Stimulated activated CD4-positive, alpha-beta T cell treated with anti-CD3 and anti-CD28 coated beads, Interleukin-4, amount 100 ng/mL, for 48 hours (primary cell): ENCODE results near the gene HSPE1.
"Not testable (repeated sequence)": the region's sequence is repeated elsewhere in the genome, so short reads cannot be mapped to it uniquely, and the experiment has no call there.

ENCODE experiments used
- DNase-seq, 2 donors: peaks; one replicate each; pipeline ENCODE4 v3.0.0-alpha.2; 2020; ENCODE audit warnings: low read depth in 2 of 2

Gene HSPE1

GRCh38 chr2:197498235-197498936 lies 1.8 kb upstream of the HSPE1 start:
- DNase-seq = no peak

- peak; percentile 35 to 47 for DNase-seq
Observed at GRCh38 chr2:197498937-197499593, 1.1 kb upstream of the HSPE1 start.

DNA sequence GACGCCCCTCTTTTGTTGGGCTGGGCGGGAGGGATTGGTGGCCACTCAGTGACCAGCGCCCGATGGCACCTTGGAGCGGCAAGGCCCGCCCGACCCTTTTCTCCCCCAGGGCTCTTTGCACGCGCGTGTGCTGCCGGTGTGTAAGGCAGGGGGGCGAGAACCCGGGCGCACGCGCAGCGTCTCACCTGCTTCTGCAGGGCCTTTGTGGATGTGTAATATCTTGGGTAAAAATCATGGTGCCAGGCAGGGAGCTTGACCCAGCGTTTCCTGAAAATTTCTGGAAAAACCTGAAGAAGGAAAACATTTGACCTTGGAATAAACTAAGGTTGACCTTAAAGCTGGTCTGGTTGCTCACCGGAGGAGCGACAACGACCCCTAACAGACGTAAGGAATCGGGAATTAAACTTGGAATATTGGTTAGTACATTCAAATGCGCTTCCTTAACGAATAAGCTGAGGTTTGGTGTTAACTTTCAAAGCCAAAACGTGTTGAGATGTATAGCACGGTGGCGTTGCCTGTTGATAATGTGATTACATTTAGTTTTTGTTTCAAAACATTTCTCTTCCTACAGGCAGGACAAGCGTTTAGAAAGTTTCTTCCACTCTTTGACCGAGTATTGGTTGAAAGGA lies 438 bp downstream of the HSPE1 start:
- DNase-seq = no peak

DNA sequence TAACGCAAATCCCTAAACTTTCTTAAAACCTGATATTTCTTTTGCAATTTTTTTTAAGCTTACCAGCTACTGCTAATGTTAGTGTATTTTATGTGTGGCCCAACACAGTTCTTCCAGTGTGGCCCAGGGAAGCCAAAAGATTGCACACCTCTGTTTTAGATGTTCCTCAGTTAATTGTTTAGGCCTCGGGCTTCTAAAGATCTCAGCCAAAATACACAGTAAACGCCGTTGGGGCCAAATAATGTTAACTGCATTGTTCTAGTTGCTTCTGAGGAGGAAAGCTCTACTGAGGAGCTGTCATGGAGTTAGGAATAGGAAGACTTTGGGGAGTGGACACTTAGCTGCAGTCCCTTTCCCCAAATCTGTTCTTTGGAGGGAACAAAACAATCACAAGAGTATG lies 2.0 kb downstream of the HSPE1 start:
- DNase-seq = no peak

DNA sequence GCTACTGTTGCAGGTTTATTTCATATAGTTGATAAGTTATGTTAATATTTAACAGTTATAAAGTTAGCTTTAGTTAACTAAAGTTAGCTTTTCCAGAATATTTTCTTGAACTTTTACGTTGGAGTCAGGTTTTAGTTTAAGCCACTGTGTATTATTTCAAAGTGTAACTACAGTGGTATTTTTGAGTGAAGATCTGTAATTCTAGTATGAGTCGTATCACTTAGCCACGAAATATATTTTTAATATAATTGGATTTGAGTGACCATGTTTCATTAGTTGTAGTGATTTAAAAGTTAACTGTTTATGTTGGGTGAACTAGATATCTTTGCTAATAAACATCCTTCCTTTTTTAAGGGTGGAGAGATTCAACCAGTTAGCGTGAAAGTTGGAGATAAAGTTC lies 2.5 kb downstream of the HSPE1 start:
- no peak for DNase-seq

DNA sequence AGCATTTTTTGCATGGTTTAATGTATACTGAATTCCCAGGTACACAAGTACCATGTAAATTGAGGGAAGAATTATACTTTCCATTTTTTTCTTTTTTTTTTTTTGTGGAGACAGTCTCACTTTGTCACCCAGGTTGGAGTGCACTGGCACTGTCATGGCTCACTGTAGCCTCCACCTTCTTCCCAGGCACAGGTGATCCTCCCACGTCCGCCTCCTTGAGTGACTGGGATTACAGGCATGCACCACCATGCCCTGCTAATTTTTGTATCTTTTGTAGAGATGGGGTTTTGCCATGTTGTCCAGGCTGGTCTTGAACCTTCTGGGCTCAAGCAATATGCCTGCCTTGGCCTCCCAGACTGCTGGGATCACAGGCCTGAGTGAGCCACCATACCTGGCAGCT lies 3.8 kb downstream of the HSPE1 start:
- DNase-seq = no peak

DNA sequence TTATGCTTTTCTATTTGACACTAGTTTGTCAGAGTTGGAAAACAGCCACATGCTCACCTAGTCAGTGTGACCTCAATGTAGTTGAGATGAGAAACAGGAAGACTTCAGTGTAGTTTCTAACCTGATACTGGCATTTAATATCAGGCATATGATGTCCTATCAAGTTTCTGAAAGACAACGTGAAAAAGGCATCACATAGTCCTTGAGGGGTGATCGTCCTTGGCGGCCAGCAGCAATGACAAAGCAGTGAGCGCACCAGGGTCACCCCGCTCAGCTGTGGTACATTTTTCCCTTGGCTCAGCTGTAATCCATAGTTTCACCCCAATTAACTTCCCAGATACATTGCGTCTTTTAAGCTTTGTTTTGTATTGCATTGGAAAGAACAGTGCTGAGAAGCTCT lies 4.3 kb downstream of the HSPE1 start:
- no peak for DNase-seq

DNA sequence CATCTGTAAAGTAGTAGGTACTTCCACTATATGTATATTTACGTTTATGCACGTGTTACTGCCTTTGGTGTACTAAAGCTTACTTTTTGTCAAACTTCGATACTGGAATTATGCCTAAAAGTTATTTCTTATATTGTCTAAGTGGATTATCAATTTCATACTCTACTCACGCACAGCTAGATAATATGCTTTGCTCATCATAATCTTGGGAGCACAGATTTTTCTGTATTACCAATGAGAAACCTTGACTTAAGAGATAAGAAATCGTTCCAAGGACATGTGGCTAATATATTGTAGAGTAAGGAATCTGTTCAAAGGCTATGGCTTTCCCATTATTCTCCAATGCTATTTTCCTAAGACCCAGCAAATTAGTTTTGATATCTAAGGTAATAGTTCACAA lies 6.5 kb downstream of the HSPE1 start:
- no peak for DNase-seq

DNA sequence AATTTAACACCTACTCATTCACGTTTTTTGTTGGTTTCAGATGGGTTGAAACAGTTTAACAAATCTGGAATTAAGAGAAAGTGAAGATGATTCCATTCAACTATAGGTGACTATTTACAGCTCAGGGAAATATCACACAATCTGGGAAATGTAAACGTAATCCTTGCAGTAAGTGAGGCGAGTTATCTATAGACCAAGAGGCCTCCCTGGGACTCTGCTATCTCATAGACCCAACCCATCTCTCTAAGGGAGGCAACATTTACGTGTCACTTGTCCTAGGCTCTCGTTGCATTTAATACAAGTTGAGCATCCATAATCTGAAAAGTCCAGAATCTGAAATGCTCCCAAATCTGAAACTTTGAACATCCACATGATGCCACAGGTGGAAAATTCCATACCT lies 13.7 kb downstream of the HSPE1 start:
- no peak for DNase-seq

DNA sequence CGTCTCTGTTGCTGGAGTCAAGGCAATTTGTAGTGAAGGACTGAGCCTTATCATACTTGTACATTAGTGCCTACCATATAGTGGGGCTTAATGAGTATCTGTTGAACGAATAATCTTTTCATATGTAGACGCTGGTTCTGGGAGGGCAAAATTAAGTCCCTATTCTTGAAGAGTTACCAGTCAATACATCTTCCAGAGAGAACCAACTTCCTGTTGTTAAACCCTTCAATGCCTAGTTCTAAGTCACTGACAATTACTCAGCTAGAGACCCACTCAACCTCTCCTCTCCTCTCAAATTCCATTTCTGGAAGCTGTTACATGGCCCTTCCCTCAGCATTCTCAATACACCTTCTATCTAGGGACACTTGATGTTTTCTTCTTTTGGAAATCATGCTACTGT lies 14.6 kb downstream of the HSPE1 start:
- no peak for DNase-seq

GRCh38 chr2:197515315-197515738 lies 15.1 kb downstream of the HSPE1 start:
- no peak for DNase-seq

DNA sequence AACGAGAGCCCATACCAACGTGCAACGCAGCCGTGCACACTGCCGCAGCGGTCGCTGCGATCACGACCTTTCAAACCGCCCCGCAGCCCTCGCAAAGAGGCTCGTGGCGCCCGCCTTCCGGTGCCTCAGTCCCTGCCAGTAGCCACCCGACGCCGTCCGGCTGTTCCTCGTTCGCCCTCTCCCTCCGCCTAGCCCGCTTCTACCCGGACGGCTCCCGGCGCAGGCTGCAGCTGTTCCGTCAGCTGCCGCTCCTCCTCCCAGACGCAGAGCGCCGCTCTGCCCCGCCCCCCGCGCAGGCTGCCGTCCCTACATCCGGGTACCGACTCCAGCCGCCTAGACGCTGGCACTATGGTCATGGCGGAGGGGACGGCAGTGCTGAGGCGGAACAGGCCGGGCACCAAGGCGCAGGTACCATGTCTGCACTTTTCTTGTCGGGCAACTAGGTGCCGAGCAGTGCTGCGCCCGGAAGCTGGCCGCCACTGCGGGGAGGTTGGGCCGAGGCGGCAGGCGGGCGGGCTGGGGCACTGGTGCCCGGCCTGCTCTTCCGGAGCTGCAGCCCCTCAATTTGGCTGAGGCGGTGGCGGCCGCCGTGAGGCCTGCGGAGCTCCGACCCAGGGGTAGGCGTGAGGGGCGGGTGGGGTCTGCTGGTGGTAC lies 15.7 kb downstream of the HSPE1 start, which contains the start of gene MOB4:
MOB4 (plus strand) TSS at position 328 of the 654 bp plus-strand sequence; CDS start at position 349, 21 bp downstream.
- DNase-seq = peak; percentile 91 to 93

DNA sequence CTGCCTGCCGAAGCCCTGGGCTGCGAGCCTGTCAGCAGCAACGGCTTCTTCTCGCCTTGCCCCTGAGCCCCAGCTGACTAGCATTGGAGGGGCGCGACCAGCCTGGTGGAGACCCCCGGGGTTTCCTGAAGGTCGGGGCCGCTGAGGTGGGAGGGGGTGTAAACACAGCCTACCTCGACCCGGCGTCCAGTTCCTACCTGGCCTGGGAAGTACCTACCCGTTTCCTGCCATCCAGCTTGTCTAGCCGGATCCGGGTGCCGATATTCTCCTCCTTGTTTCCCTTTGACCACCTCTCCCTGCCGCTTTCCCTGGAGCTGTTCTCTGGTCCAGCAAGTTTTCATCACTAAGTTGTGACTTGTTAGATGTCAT lies 16.2 kb downstream of the HSPE1 start:
- no peak for DNase-seq

DNA sequence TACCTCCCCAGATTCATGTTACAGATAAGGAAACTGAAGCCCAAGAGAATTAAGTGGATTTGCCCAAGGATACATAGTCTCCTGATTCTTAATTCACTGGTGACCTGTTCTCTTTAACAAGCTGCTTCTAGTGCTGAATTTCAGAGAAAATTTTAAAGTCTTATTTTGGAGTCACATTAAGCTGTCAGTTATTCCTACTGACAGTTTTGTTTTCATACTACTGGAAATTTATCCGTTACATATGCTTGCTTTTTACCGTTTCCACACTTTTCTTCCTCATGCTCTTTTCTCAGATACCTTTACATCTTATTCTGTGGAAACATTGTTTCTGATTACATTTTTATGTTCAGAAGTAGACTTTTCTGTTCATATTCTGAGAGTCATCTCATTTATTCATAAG lies 17.0 kb downstream of the HSPE1 start:
- no peak for DNase-seq

GRCh38 chr2:197538412-197538811 lies 38.2 kb downstream of the HSPE1 start:
- no peak for DNase-seq

DNA sequence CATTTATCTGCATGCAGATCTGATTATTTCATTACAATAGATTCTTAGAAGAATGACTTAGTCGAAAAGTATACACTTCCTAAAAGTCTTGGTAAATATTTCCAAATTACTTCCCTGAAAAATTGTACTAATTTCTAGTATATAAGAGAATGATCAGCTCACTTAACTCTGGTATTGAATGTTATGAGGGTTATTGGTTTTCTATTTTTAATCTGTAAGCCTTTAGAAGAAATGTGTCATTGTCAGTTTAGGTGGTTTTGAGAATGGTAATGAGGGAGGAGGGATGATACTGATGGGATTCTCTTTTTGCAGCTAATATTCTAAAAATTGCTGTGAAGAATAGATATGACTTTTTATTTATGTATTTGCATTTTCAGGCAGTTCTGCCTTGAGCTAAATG lies 39.6 kb downstream of the HSPE1 start:
- DNase-seq = no peak

GRCh38 chr2:197543206-197543605 lies 43.0 kb downstream of the HSPE1 start:
- no peak for DNase-seq

DNA sequence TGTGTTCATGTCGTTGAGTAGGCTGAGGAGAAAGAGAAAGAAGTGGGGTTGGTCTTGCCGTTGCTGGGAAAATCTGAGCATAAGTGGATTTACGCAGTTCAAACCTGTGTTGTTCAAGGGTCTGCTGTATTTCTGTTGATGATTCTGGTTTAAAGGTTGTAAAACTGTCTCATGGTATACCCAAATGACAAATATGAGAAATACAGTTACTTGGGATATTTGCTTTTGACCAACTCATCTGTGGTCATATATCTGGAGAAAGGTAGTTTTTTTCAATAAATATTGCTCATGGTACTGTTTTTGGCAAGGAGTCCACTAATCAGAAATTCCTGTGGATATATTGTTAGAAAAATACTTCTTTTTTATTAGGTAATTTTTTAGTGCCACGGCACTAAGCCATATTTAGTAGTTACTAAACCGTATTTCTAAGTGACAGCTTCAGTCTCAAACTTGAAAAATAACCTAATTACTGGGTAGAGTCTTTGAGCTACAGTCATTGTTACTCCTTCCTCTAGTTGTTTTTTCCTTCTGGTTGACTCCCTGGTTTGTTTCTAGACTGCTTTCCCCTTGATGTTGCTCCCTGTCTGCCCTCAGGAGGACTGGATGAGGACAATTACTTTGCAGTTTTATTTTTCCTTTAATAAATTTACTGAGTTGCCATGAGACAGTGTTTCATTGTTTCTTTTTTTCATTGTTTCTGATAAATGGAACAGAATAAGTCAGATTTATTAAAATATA lies 47.2 kb downstream of the HSPE1 start:
- no peak for DNase-seq

DNA sequence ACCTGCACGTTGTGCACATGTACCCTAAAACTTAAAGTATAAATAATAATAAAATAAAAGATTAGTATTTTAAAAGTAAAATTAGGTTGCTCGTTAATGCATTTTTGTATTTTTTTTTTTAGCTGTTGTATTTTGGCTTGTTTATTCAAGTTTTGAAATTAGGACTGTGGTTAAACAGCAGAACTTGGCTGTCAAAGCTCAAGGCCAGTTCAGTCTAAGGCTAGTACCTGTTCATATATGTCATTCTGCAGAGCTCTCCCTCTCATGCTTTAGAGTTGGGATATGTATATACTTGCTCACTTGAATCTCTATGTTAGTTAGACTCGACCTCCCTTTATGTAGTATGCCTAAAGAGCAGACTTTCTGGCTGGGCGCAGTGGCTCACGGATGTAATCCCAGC lies 48.4 kb downstream of the HSPE1 start:
- no peak for DNase-seq

GRCh38 chr2:197551260-197551659 lies 51.1 kb downstream of the HSPE1 start:
- not testable (repeated sequence) for DNase-seq
